ENCODE data around the gene STEAP4.

DNA sequence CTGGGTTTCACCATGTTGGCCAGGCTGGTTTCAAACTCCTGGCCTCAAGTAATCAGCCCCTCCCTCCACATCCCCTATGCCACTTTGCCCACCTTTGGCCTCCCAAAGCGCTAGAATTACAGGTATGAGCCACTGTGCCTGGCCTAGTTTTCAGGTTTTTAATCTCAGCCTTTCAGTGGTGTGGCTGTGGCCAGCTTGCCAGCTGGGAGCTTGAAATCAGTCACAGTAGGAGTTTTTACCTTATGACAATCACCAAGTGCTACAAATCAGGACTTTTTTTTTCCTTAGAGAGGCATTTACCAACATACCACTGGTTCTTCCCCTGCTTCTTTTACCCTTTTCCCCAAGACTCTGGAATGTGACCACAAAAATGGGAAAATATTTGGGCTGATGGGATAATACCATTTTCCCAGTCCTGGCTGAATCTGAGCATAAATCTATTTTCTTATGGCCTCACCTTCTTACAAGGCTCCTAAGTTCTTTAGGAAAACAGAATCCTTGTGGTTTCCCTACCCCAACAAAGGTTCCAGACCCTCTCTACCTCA, 6.2 kb downstream of the STEAP4 start:
- TF ChIP-seq POLR2A (IDR thresholded peaks at IDR 0.05) (no peak), CTCF (IDR thresholded peaks at IDR 0.05) (no peak)

Data from lower leg skin (tissue), 3 donors.